Neural cell (in vitro differentiated cells): ENCODE data around the gene BMP3.

Source experiments
- EP300 ChIP-seq: fragments of 450-650 bp; conservative IDR thresholded peaks from 2 replicates; pipeline ENCODE4 v1.6.1; 2014; ENCODE audit warnings: antibody characterized with exemption, mild to moderate bottlenecking, moderate library complexity; ENCODE audit not compliant: poor library complexity, severe bottlenecking
- EZH2 ChIP-seq: fragments of 200-600, 300-800 bp; shearing (Covaris generic), sonication (generic); IDR thresholded peaks from 2 replicates; pipeline ENCODE4 v1.6.1; 2014; ENCODE audit warnings: antibody characterized with exemption, low read length, borderline replicate concordance, mild to moderate bottlenecking; ENCODE audit not compliant: insufficient read depth, poor library complexity, severe bottlenecking
- TF ChIP-seq, protein P1 (sequence below): fragments of 450-650 bp; IDR thresholded peaks from 2 replicates; pipeline ENCODE4 v1.5.1; 2014; ENCODE audit warnings: antibody characterized with exemption, mild to moderate bottlenecking, moderate library complexity; ENCODE audit not compliant: poor library complexity, severe bottlenecking

DNA sequence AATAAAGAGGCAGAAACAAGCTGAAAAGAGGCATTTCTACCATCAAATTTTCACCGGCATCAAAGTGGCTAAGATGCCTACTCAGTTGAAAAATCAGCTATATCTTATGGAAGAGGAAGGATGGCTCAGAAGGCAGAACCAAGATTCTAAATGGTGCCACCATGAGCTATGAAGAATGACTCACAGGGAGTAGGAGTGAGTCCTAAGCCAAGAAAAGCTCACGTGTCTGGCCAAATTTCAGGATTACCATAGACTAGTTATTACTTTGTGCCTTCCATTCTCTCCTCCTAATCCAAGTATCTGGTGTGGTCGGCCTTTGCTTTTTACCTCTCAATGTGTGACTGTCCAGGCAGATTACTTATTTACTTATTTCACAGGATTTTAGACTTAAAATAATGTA, 54.8 kb downstream of the BMP3 start:
- TF ChIP-seq, protein P1, sequence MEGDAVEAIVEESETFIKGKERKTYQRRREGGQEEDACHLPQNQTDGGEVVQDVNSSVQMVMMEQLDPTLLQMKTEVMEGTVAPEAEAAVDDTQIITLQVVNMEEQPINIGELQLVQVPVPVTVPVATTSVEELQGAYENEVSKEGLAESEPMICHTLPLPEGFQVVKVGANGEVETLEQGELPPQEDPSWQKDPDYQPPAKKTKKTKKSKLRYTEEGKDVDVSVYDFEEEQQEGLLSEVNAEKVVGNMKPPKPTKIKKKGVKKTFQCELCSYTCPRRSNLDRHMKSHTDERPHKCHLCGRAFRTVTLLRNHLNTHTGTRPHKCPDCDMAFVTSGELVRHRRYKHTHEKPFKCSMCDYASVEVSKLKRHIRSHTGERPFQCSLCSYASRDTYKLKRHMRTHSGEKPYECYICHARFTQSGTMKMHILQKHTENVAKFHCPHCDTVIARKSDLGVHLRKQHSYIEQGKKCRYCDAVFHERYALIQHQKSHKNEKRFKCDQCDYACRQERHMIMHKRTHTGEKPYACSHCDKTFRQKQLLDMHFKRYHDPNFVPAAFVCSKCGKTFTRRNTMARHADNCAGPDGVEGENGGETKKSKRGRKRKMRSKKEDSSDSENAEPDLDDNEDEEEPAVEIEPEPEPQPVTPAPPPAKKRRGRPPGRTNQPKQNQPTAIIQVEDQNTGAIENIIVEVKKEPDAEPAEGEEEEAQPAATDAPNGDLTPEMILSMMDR, result no peak
- TF ChIP-seq EP300, result no peak
- TF ChIP-seq EZH2, result no peak
